Activated CD4-positive, alpha-beta T cell treated with anti-CD3 and anti-CD28 coated beads for 48 hours (primary cell): Measurements from ENCODE around the gene FNDC4.
"Not testable (repeated sequence)": the region's sequence is repeated elsewhere in the genome, so short reads cannot be mapped to it uniquely, and the experiment has no call there.

ENCODE experiments used
- DNase-seq: peaks from one replicate; pipeline ENCODE4 v3.0.0-alpha.2; 2020

The FNDC4 gene, protein sequence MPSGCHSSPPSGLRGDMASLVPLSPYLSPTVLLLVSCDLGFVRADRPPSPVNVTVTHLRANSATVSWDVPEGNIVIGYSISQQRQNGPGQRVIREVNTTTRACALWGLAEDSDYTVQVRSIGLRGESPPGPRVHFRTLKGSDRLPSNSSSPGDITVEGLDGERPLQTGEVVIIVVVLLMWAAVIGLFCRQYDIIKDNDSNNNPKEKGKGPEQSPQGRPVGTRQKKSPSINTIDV

DNA sequence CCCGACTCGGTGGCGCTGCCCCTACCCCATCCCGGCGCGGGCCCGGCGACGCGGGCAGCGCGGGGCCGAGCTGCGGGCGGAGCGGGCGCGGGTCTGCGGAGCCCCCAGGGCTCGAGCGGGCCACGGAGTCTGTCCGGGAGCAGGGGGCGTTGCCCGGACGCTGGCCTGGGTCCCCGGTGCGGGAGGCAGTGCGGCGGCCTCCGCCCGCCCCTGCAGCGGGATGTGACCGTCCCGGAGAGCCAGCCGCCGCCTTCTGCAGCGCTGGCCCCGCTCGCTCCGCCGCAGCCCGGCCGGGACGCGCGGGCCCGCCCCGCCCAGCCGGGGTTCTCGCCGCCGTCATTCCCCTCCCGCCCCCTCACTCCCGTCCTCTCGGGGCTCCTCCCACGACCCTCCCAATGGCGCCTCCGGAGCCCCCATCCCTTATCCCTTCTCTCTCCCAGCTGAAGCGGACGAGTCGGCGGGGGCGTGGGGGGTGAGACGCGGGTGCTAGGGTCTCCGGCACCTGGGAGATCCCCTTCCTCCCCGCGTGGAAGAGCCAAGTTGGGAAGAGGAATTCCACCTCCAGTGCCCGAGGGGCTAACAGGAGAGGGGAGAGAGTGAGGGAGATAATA, at the start of gene FNDC4:
Gene FNDC4, minus strand, starts transcription at position 257 of the 611 bp plus-strand sequence. CDS start 521 bp downstream, outside the sequence.
- DNase-seq: peak; percentile 13

GRCh38 chr2:27544143-27544821, 49.3 kb upstream of the FNDC4 start:
- DNase-seq: no peak

DNA sequence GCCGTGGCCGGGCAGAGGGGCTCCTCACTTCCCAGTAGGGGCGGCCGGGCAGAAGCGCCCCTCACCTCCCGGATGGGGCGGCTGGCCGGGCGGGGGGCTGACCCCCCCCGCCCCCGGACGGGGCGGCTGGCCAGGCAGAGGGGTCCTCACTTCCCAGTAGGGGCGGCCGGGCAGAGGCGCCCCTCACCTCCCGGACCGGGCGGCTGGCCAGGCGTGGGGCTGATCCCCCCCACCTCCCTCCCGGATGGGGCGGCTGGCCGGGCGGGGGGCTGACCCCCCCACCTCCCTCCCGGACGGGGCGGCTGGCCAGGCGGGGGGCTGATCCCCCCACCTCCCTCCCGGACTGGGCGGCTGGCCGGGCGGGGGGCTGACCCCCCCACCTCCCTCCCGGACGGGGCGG, 44.6 kb upstream of the FNDC4 start:
- not testable (repeated sequence) for DNase-seq

GRCh38 chr2:27538839-27539450, 43.9 kb upstream of the FNDC4 start:
- DNase-seq: not testable (repeated sequence)

DNA sequence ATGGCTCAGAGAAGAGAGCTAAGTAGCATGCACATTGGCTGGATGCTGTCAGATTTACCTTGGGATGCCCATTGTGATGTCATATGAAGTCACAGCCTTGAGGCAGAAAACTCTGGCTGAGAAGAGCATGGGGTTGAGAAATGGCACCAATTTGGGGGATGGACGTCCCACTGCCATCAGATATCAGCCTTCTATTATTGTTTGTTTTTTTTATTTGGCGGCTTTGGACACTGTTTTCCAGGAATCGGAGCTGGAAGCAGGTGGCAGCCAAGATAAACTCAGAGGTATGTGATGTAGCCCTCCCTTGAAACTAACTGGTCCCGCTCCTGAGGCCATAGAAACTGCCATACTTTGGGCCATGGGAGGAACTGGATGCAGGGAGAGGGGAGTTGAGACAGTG, 42.3 kb upstream of the FNDC4 start:
- DNase-seq: no peak

DNA sequence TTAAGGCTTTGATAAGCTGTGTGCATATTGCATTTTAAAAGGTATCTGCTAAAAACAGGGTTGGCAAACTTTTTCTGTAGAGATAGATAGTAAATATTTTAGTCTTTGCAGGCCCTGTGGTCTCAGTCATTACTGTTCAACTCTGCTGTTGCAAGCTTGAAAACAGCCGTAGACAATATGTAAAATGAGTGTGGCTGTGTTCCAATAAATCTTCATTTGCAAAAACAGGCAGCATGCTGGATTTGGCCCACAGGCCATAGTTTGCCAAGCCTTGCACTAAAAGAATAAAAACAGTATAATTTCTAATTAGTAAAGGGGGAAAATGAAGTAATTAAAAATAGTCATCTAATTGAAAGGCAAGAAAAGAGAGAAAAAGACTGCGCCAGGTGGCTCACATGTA, 37.0 kb upstream of the FNDC4 start:
- DNase-seq: no peak

- DNase-seq: no peak
Observed at GRCh38 chr2:27527182-27527581, 32.2 kb upstream of the FNDC4 start.

DNA sequence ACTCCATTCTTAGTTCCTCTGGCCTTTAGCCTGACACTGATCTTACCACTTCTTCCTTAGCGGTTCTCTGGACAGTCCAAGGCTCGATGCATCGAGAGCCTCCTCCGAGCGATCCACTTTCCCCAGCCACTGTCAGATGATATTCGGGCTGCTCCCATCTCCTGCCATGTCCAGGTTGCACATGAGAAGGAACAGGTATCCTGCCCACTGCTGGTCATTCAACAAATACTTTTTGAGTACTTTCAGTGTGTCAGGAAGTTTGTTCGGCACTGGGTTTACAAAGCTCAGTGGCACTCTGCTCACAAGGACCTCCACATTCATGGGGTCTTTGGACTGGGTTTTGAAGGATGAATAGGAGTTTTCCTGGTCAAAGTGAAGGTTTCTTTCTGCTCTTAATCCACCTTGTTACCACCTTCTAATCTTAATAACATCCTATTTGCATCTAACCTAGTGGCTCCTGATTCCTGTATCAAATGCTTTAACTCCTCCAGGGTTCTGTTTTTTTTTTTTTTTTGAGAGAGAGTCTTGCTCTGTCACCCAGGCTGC, 27.5 kb upstream of the FNDC4 start:
- DNase-seq: no peak

DNA sequence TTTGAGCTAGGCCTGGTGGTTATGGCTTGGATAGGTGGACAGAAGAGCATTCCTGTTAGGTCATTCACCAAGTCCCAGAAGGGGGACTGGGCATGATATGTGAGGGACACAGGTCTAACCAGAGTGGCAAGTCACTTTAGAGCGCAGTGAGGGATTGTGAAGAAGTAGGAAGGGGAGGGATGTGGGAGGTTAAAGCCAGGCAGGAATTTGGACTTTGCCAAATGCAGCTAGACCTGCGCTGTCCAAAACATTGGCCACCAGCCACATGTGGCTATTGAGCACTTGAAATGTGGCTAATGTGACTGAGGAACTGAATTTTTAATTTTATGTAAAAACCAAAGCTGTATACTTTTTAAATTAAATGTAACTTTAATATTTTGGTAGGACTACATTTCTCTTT, 25.3 kb upstream of the FNDC4 start:
- DNase-seq: no peak

DNA sequence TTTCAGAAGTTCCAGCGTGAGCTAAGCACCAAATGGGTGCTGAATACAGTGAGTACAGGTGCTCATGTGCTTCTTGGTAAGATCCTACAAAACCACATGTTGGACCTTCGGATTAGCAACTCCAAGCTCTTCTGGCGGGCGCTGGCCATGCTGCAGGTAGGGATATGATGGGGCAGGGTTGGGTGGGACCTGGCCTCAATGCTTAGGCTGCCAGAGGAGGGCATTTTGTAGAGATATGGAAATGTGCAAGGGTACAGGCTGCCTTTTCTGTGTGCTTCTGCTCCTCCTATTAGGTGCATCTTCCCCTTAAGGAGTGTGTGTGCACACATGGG, 23.7 kb upstream of the FNDC4 start:
- no peak for DNase-seq

- no peak for DNase-seq
Observed at GRCh38 chr2:27518113-27518781, 23.2 kb upstream of the FNDC4 start.

GRCh38 chr2:27509326-27509725, 14.3 kb upstream of the FNDC4 start:
- DNase-seq: no peak

DNA sequence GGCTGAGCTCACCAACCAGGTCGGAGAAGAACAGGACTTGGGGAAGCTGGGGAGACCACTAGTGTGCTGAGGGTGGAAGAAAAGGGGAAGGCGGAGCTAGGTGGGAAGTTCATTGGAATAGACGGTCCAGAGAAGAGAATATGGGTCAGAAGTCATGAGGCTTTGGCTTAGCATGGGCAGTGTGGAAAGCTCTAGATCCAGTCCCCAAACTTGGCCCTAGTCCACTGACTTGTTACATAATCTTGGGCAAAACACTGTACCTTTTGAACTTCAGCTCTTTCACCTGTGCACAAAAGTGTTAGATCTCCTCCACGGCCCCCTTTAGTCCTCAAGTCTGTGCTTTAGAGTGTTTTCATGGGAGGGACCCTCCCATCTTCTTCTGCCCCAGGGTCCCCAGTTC, 12.3 kb upstream of the FNDC4 start:
- no peak for DNase-seq

GRCh38 chr2:27506587-27506986, 11.6 kb upstream of the FNDC4 start:
- no peak for DNase-seq

- DNase-seq: no peak
Observed at GRCh38 chr2:27502142-27502541, 7.1 kb upstream of the FNDC4 start.

GRCh38 chr2:27501042-27501441, 6.0 kb upstream of the FNDC4 start:
- no peak for DNase-seq

GRCh38 chr2:27498975-27499374, 4.0 kb upstream of the FNDC4 start:
- no peak for DNase-seq

DNA sequence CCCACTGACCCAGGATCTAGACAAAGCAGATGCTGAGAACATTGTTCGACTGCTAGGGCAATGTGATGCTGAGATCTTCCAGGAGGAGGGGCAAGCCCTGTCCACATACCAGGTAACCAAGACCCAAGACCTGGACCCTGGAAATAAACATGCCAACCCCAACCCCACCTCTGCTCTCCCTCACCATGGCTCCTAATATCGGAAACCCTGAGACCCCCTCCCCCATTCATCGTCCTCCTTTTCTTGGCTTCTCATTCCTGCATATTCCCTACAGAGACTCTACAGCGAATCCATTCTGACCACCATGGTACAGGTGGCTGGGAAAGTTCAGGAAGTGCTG, 2.3 kb upstream of the FNDC4 start:
- DNase-seq: no peak

DNA sequence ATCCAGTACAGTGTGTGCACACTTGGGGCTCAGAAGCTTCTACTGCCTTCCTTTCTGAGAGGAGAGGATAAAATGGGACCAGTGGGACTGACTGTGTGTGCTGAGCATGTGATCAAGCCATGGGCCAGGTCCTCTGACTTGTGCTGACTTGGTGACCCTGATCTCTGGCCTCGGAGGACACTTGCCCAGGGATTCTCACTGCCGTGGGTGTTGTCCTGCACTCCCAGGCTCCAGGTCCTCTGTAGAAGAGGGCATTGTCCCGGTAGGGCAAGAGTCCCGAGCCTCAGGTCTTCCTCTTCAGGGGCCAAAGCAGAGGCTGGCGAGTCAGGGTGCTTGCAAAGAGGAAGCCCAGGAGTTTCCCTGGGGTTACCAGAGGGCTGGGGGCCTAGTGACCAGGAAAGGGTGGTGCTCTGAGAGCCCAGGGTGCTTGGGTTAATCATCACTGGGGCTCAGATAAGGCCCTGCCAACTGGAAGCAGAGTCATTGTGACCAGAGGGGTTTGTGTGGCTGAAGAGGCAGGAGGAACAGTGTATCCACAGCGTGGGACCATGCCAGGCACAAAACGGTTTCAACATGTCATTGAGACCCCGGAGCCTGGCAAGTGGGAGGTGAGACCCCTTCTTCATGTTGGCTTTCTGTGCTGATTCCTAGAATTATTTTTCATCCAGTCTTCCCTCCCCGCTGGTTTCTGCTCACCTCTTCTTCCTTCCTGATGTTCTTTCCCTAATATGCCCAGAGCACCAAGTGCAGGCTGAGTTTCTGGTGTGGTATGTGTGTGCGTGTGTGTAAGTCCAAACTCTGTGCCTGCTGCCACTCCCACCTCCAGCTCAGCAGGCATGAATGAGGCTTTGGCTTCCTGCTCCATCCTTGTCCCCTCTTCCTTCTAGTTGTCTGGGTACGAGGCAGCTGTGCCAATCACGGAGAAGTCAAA, 1.6 kb upstream of the FNDC4 start, which contains the start of gene GCKR:
Gene GCKR, plus strand, starts transcription at position 483 of the 931 bp plus-strand sequence. Its CDS starts 66 bp downstream, at position 549.
- no peak for DNase-seq

DNA sequence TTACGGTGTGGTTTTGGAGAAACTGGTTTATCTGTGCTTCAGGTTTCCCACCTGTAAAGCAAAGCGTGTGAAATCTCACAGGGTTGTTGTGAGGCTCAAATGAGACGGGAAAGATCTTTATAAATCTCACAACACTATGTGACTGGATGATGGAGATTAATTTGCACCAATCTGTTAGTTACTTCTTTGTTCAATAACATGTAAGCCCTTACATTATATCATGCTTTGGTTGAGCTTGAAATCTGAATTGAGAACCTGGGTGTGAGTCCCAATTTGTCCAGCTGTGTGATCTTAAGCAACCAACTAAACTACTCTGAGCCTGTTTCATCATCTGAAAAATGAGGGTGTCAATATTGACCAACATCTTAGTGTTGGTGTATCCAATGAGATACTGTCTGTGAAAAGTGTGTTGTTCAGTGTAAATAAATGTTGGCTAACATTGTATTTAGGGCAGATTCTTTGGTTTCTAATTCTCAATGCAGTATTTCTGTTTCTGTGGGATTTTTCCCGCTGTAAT, 898 bp upstream of the FNDC4 start:
- no peak for DNase-seq

DNA sequence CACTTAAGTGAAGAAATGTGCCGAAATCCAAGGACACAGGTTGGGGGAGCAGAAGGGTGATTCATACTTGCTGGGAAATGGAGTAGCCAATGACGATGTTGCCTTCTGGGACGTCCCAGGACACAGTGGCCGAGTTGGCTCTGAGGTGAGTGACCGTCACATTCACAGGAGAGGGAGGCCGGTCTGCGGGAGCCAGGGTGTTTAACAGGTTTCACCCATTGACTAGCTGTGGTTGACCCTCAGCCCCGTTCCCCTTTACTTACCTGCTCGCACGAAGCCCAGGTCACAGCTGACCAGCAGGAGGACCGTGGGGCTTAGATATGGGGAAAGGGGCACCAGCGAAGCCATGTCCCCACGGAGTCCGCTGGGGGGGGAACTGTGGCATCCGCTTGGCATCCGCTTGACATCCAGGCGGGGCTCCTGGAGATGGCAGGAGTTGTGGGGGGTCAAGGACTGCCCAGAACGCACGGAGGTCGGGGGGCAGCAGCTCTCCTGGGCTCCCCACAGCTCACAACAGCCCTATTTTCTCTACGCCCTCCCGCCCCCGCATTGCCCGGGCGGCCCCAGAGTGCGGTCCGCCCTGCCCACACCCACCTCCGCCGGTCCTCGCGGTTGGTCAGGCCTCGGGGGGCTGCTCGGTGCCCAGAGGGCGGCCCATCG, 586 bp downstream of the FNDC4 start:
- DNase-seq: no peak
